GM12878 (cell line): ENCODE data around the gene SLC25A11. TPM values are rescaled to one million over a fixed set of nuclear protein-coding genes. Genes with fewer than 3 reads are reported as not detected.

Experiments used
- ATAC-seq: fragments of 200-7000 bp; cut with Tn5 transposase; 3 replicates; pipeline ENCODE4 v1.9.1; 2020; ENCODE audit warnings: mild to moderate bottlenecking, moderate library complexity
- BruUV-seq: library from RNA; stranded (reverse); fragments of 400-500 nt; replicated peaks from 2 replicates; lab custom pipeline; 2021; lab: Mats Ljungman, UMichigan
- CTCF ChIA-PET: fragments of 300-600 bp; sonication (Branson Sonifier 250); formaldehyde crosslinking; extraction: SDS; loops from one replicate; lab custom pipeline; 2021; ENCODE audit warnings: inconsistent platforms; lab: Yijun Ruan, JAX
- POLR2A ChIA-PET: fragments of 350-600 bp; formaldehyde crosslinking; extraction: SDS; loops from one replicate; lab custom pipeline; 2021; ENCODE audit warnings: inconsistent platforms; lab: Charles Lee
- RAD21 ChIA-PET: fragments of 300-600 bp; sonication (Branson Sonifier 250); formaldehyde crosslinking; loops from one replicate; lab custom pipeline; 2023; ENCODE audit warnings: antibody characterized with exemption; ENCODE audit not compliant: unreplicated experiment; lab: Charles Lee
- SMC1A ChIA-PET: fragments of 300-600 bp; sonication (Branson Sonifier 250); formaldehyde crosslinking; loops from one replicate; lab custom pipeline; 2023; ENCODE audit not compliant: unreplicated experiment, uncharacterized antibody; lab: Charles Lee
- DNase-seq: peaks from one replicate; pipeline ENCODE4 v3.0.0-alpha.2; 2011; ENCODE audit warnings: low read depth, low spot score
- FAIRE-seq: peaks from 3 replicates; lab custom pipeline; 2011; peaks lifted over from hg19 to GRCh38; lab: Jason Lieb, UNC
- H2AFZ ChIP-seq: 2 replicates; pipeline ENCODE4 v1.6.0; 2011; ENCODE audit warnings: low read depth, low read length, control low read depth; ENCODE audit not compliant: control insufficient read depth
- H3K27ac ChIP-seq: 2 replicates; pipeline ENCODE4 v1.5.1; 2011; ENCODE audit warnings: control low read depth; ENCODE audit not compliant: control insufficient read depth, insufficient read depth
- H3K27me3 ChIP-seq, 2 experiments: replicated peaks in 1 of 2; 2 replicates each; pipeline versions ENCODE4 v1.6.0 to v1.6.1; 2011; ENCODE audit warnings: low read length in 1 of 2; ENCODE audit not compliant: control insufficient read depth in 2 of 2, insufficient read depth in 2 of 2
- H3K36me3 ChIP-seq, 2 experiments: 2 replicates each; pipeline ENCODE4 v1.5.1; 2011; ENCODE audit warnings: low read length in 1 of 2; ENCODE audit not compliant: control insufficient read depth in 2 of 2, insufficient read depth in 2 of 2
- H3K4me1 ChIP-seq: 2 replicates; pipeline ENCODE4 v1.6.1; 2011; ENCODE audit warnings: mild to moderate bottlenecking, low read length, moderate library complexity, mixed read lengths; ENCODE audit not compliant: control insufficient read depth, insufficient read depth
- H3K4me2 ChIP-seq: 2 replicates; pipeline ENCODE4 v1.6.0; 2011; ENCODE audit warnings: control low read depth; ENCODE audit not compliant: control insufficient read depth, insufficient read depth
- H3K4me3 ChIP-seq: fragments of 200-600 bp; sonication (generic); 2 replicates; pipeline ENCODE4 v1.5.1; 2016
- H3K79me2 ChIP-seq: 2 replicates; pipeline ENCODE4 v1.6.0; 2011; ENCODE audit warnings: low read length; ENCODE audit not compliant: control insufficient read depth, insufficient read depth
- H3K9ac ChIP-seq: 2 replicates; pipeline ENCODE4 v1.8.0; 2011; ENCODE audit warnings: low read length, control low read depth, mixed read lengths; ENCODE audit not compliant: control insufficient read depth, insufficient read depth
- H3K9me3 ChIP-seq: replicated peaks from 3 replicates; pipeline ENCODE4 v1.5.1; 2011; ENCODE audit warnings: mild to moderate bottlenecking, low read length; ENCODE audit not compliant: control insufficient read depth, insufficient read depth
- H4K20me1 ChIP-seq: 2 replicates; pipeline ENCODE4 v1.6.0; 2011; ENCODE audit not compliant: control insufficient read depth, insufficient read depth
- BACH1 ChIP-seq: fragments of 450-650 bp; IDR thresholded peaks from 2 replicates; pipeline ENCODE4 v1.6.1; 2017; ENCODE audit warnings: mild to moderate bottlenecking, borderline replicate concordance
- HDGF ChIP-seq: fragments of 450-650 bp; IDR thresholded peaks from 2 replicates; pipeline ENCODE4 v1.6.1; 2016; ENCODE audit warnings: antibody characterized with exemption
- NR2C1 ChIP-seq: fragments of 450-650 bp; IDR thresholded peaks from 2 replicates; pipeline ENCODE4 v1.6.1; 2017; ENCODE audit warnings: antibody characterized with exemption, mild to moderate bottlenecking, moderate library complexity
- PBX3 ChIP-seq: IDR thresholded peaks from 2 replicates; pipeline ENCODE4 v1.6.1; 2011; ENCODE audit warnings: mild to moderate bottlenecking, low read depth, low read length, moderate library complexity; ENCODE audit not compliant: insufficient replicate concordance
- PML ChIP-seq: IDR thresholded peaks from 2 replicates; pipeline ENCODE4 v1.6.1; 2012; ENCODE audit warnings: low read length, inconsistent platforms
- POLR2AphosphoS2 ChIP-seq: IDR thresholded peaks from 2 replicates; pipeline ENCODE4 v1.6.1; 2011; ENCODE audit warnings: low read depth, mild to moderate bottlenecking, low read length, improper control_type of control experiment, moderate library complexity
- SIN3A ChIP-seq: IDR thresholded peaks from 2 replicates; pipeline ENCODE4 v1.6.1; 2012; ENCODE audit warnings: low read depth, low read length, improper control_type of control experiment
- ZZZ3 ChIP-seq: IDR thresholded peaks from 2 replicates; pipeline ENCODE4 v1.6.1; 2011; ENCODE audit warnings: low read depth; ENCODE audit not compliant: control insufficient read depth, insufficient read length
- WGBS: methylation state at CpG from one replicate; pipeline ENCODE4 v1.1.6; 2016; ENCODE audit warnings: low lambda C conversion rate; ENCODE audit not compliant: insufficient replicate concordance, insufficient coverage; ENCODE audit errors: missing lambda C conversion rate; 5-methylcytosine and 5-hydroxymethylcytosine counted together
- in situ Hi-C: fragments of 300-500 bp; cut with MboI; formaldehyde crosslinking; loops from 9 replicates; pipeline ENCODE4 v1.14.3; 2018; ENCODE audit warnings: mixed read lengths
- intact Hi-C: fragments of 100-400 bp; cut with micrococcal nuclease; formaldehyde crosslinking; loops from one replicate; pipeline ENCODE4 v1.14.2; 2022; ENCODE audit not compliant: unreplicated experiment
- polyA plus RNA-seq, 11 experiments: library from polyadenylated mRNA; depleted of rRNA in 4 of 11; unstranded in 6 of 11; stranded (reverse) in 5 of 11; fragments of >200 nt; fragmentation: Nextera tagmentation in 4 of 11; fragmentation: Illumina TruSeq in 1 of 11; extraction: Ambion mirVana in 4 of 11; extraction: Trizol in 1 of 11; gene quantifications; 1 replicate in 1 of 11; 2 replicates in 10 of 11; pipeline versions ENCODE4 v1.2.1 to v1.2.3, GENCODE V29; 2011 to 2016; ENCODE audit warnings: inconsistent platforms in 2 of 11, missing spikeins in 2 of 11, low read depth in 1 of 11
- total RNA-seq, 4 experiments: library from RNA; depleted of rRNA in 3 of 4; stranded (reverse); fragments of >200 nt in 3 of 4; fragmentation: Illumina TruSeq in 1 of 4; extraction: Trizol in 1 of 4; gene quantifications; 2 replicates each; pipeline versions ENCODE4 v1.2.1 to v1.2.3, GENCODE V29; 2013 to 2021

The SLC25A11 gene
- total and polyA plus RNA-seq, 10 of the 15 experiments (the other 5 are each of a cell fraction or from before 2014, with no cell fraction given): 5.8 to 142 (median 65.0) TPM

- Histone ChIP-seq H3K4me1 (peaks cover 3% of the 10 kb centered on the region; the same call in 1 of the 2 replicates), H3K79me2 (peaks cover 4% of the 10 kb centered on the region; the same call in 1 of the 2 replicates), H3K9ac (no peak overlapping the region), H3K4me2 (no peak overlapping the region), H3K27me3 (no peaks in the 10 kb centered on the region), H3K4me3 (no peak overlapping the region), H3K9me3 (no peaks in the 10 kb centered on the region), H2AFZ (no peak overlapping the region)
- RAD21 ChIA-PET: no interaction called here
- FAIRE-seq (no peak), DNase-seq (no peak), ATAC-seq (no peak)
- intact Hi-C loops (no loop called here), in situ Hi-C loops (no loop called here)
- SMC1A ChIA-PET: no interaction called here
- CTCF ChIA-PET: interaction anchor here (2.8 kb wide), 1 partner anchor 88 kb away, joined by 11 read pairs; no protein-coding TSS in a partner anchor
- WGBS: 87% methylated on average over 9 of the region's 9 CpGs
- POLR2A ChIA-PET: interaction anchor here (0.5 kb wide), 1 partner anchor 78 kb away, joined by 3 read pairs; no protein-coding TSS in a partner anchor
- TF ChIP-seq PML (no peak), ZZZ3 (no peak), PBX3 (no peak), HDGF (no peak), SIN3A (no peak), BACH1 (no peak), POLR2AphosphoS2 (no peak), NR2C1 (no peak)
- TF ChIP-seq, all 136 proteins: peak for 0
- no TSS peak for BruUV-seq
- Histone ChIP-seq H4K20me1 (no peaks in the 10 kb centered on the region), H3K27ac (no peak overlapping the region), H3K36me3 (peaks cover 22 to 26% of the 10 kb centered on the region in 2 experiments; a peak in 3 of 4 replicates)
Measured at GRCh38 chr17:4974115-4974670, 34.3 kb upstream of the SLC25A11 start.
